ENCODE measurements around the gene HOOK2. TPM values are rescaled to one million over a fixed set of nuclear protein-coding genes. Genes with fewer than 3 reads are reported as not detected.
A peak's percentile ranks its signal among the peaks of the same experiment; 100 is the strongest.

HOOK2 gene
- total and polyA plus RNA-seq, 9 of the 15 experiments (the other 6 are each of a cell fraction or from before 2014, with no cell fraction given) = 1.3 to 17.2 (median 9.9) TPM

- TF ChIP-seq MYC (IDR thresholded peaks at IDR 0.05; ENCODE audit: low read depth, low read length) (peak; percentile 54; the same call in 1 of the 2 replicates), MYC (CRISPR knock-in tag; IDR thresholded peaks at IDR 0.05; ENCODE audit: borderline replicate concordance, low read depth) (no peak), ETV5 (CRISPR knock-in tag; IDR thresholded peaks at IDR 0.05; ENCODE audit: low read depth) (no peak), ILK (tag; IDR thresholded peaks at IDR 0.05; ENCODE audit: borderline replicate concordance, low read depth) (no peak), ZKSCAN1 (IDR thresholded peaks at IDR 0.05; ENCODE audit: low read depth, low read length) (peak; percentile 52; the same call in 1 of the 2 replicates), CBX5 (IDR thresholded peaks at IDR 0.05; ENCODE audit: borderline replicate concordance, low read depth) (no peak), ESRRB (CRISPR knock-in tag; IDR thresholded peaks at IDR 0.05; ENCODE audit: borderline replicate concordance) (no peak), ZNF347 (CRISPR knock-in tag; IDR thresholded peaks at IDR 0.05; ENCODE audit: low read depth) (no peak), MIER1 (IDR thresholded peaks at IDR 0.05; ENCODE audit: low read depth) (no peak), CTCFL (IDR thresholded peaks at IDR 0.05; ENCODE audit: borderline replicate concordance, insufficient read depth, low read depth, low read length, poor library complexity, severe bottlenecking) (no peak), KLF16 (IDR thresholded peaks at IDR 0.05) (peak; percentile 55; the same call in 1 of the 2 replicates), ZNF143 (CRISPR knock-in tag; IDR thresholded peaks at IDR 0.05) (no peak), TEAD1 (CRISPR knock-in tag; IDR thresholded peaks at IDR 0.05) (0 out of 4 replicates have a peak, but pooled peaks of 1 of the 2 experiments have one; percentile 19), ZEB2 (IDR thresholded peaks at IDR 0.05) (no peak), RAD21 (CRISPR knock-in tag; conservative IDR thresholded peaks at IDR 0.05 in 1 of 2, IDR thresholded peaks at IDR 0.05 in 1 of 2) (peak; percentile 23 to 28; a peak in 3 of 4 replicates), EWSR1 (IDR thresholded peaks at IDR 0.05; ENCODE audit: borderline replicate concordance, low read depth, partially characterized antibody) (no peak), CREB1 (IDR thresholded peaks at IDR 0.05) (no peak), CREB1 (CRISPR knock-in tag; IDR thresholded peaks at IDR 0.05) (no peak), ZNF316 (IDR thresholded peaks at IDR 0.05) (no peak), CREB3L1 (IDR thresholded peaks at IDR 0.05; ENCODE audit: borderline replicate concordance, low read depth) (no peak), GABPA (tag; conservative IDR thresholded peaks at IDR 0.05; ENCODE audit: low read depth) (no peak), BRF1 (IDR thresholded peaks at IDR 0.05; ENCODE audit: borderline replicate concordance, extremely low read depth, insufficient read length) (no peak), ZNF263 (CRISPR knock-in tag; IDR thresholded peaks at IDR 0.05; ENCODE audit: borderline replicate concordance) (no peak)
- TF ChIP-seq, protein P1, sequence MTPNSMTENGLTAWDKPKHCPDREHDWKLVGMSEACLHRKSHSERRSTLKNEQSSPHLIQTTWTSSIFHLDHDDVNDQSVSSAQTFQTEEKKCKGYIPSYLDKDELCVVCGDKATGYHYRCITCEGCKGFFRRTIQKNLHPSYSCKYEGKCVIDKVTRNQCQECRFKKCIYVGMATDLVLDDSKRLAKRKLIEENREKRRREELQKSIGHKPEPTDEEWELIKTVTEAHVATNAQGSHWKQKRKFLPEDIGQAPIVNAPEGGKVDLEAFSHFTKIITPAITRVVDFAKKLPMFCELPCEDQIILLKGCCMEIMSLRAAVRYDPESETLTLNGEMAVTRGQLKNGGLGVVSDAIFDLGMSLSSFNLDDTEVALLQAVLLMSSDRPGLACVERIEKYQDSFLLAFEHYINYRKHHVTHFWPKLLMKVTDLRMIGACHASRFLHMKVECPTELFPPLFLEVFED (CRISPR knock-in tag; conservative IDR thresholded peaks at IDR 0.05) = no peak
Observed at GRCh38 chr19:12733369-12734214, 41.8 kb downstream of the HOOK2 start (continued).
